Measurements from ENCODE around the gene HSPB6. TPM values are rescaled to one million over a fixed set of nuclear protein-coding genes. Genes with fewer than 3 reads are reported as not detected.

HSPB6 gene
- total and polyA plus RNA-seq, 4 donors: 2.7 to 17.7 (median 5.6) TPM

DNA sequence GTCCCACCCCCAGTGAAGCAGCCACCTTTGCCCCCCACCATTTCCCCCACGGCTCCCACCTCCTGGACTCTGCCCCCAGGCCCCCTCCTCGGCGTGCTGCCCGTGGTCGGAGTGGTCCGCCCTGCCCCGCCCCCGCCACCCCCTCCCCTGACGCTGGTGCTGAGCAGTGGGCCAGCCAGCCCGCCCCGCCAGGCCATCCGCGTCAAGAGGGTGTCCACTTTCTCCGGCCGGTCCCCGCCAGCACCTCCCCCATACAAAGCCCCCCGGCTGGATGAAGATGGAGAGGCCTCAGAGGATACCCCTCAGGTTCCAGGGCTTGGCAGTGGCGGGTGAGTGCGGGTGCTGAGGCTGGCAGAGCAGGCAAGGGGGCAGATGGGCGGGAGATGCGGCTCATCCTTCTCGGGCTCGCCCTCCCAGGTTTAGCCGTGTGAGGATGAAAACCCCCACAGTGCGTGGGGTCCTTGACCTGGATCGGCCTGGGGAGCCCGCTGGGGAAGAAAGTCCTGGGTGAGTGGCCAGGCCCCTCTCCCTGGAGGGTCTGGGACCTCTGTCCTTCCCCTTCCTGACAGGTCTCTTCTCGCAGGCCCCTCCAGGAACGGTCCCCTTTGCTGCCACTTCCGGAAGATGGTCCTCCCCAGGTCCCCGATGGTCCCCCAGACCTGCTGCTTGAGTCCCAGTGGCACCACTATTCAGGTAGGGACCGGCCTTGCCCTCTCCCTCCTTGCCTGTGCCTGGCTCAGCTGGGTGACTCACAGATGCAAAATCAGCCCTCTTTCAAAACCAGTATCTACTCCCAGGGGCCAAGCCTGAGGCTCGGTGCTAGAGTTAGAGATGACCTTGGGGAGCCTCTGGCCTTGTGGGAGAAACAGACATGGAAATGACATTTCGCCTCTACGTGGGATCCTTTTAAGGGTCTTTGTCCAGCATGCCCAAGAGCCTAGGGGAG, 23.4 kb downstream of the HSPB6 start (continued):
- TF ChIP-seq, protein P1, sequence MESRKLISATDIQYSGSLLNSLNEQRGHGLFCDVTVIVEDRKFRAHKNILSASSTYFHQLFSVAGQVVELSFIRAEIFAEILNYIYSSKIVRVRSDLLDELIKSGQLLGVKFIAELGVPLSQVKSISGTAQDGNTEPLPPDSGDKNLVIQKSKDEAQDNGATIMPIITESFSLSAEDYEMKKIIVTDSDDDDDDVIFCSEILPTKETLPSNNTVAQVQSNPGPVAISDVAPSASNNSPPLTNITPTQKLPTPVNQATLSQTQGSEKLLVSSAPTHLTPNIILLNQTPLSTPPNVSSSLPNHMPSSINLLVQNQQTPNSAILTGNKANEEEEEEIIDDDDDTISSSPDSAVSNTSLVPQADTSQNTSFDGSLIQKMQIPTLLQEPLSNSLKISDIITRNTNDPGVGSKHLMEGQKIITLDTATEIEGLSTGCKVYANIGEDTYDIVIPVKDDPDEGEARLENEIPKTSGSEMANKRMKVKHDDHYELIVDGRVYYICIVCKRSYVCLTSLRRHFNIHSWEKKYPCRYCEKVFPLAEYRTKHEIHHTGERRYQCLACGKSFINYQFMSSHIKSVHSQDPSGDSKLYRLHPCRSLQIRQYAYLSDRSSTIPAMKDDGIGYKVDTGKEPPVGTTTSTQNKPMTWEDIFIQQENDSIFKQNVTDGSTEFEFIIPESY (IDR thresholded peaks at IDR 0.05): no peak
- no peak for TF ChIP-seq HNF4G (IDR thresholded peaks at IDR 0.05)
- TF ChIP-seq NR2F2 (IDR thresholded peaks at IDR 0.05): no peak
- TF ChIP-seq FOXA2 (IDR thresholded peaks at IDR 0.05): no peak
- TF ChIP-seq HNF4A (conservative IDR thresholded peaks at IDR 0.05): no peak
- TF ChIP-seq TAF1 (conservative IDR thresholded peaks at IDR 0.05): no peak
- no peak for TF ChIP-seq RXRA (IDR thresholded peaks at IDR 0.05)
- TF ChIP-seq, protein P2, sequence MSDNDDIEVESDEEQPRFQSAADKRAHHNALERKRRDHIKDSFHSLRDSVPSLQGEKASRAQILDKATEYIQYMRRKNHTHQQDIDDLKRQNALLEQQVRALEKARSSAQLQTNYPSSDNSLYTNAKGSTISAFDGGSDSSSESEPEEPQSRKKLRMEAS (IDR thresholded peaks at IDR 0.05): no peak
- TF ChIP-seq JUND (IDR thresholded peaks at IDR 0.05): no peak

GRCh38 chr19:35732540-35733179, 24.2 kb downstream of the HSPB6 start:
- no peak overlapping the region for H3K4me3 ChIP-seq (ENCODE audit: low read depth in 1 of 3, low read length in 3 of 3)
- no peak overlapping the region for H3K27ac ChIP-seq (ENCODE audit: low read depth in 1 of 2, low read length in 2 of 2)
- no peaks in the 10 kb centered on the region for H3K9me3 ChIP-seq (ENCODE audit: control insufficient read depth in 4 of 4, low read length in 3 of 4)
- H3K4me1 ChIP-seq (ENCODE audit: control insufficient read depth in 4 of 4, insufficient read depth in 4 of 4, low read length in 3 of 4): no peaks in the 10 kb centered on the region
- DNase-seq (ENCODE audit: low spot score): no peak
- 95% methylated on average over 25 of the region's 25 CpGs for WGBS
- peaks cover 39 to 91% (median 51%) of the 10 kb centered on the region in 4 donors for H3K36me3 ChIP-seq (ENCODE audit: control insufficient read depth in 4 of 4, insufficient read depth in 3 of 4, low read depth in 1 of 4, low read length in 3 of 4)
- TF ChIP-seq RXRA (IDR thresholded peaks at IDR 0.05) (no peak), CTCF (IDR thresholded peaks at IDR 0.05; ENCODE audit: low read depth, low read length, missing input control) (no peak)
- TF ChIP-seq, protein P3, sequence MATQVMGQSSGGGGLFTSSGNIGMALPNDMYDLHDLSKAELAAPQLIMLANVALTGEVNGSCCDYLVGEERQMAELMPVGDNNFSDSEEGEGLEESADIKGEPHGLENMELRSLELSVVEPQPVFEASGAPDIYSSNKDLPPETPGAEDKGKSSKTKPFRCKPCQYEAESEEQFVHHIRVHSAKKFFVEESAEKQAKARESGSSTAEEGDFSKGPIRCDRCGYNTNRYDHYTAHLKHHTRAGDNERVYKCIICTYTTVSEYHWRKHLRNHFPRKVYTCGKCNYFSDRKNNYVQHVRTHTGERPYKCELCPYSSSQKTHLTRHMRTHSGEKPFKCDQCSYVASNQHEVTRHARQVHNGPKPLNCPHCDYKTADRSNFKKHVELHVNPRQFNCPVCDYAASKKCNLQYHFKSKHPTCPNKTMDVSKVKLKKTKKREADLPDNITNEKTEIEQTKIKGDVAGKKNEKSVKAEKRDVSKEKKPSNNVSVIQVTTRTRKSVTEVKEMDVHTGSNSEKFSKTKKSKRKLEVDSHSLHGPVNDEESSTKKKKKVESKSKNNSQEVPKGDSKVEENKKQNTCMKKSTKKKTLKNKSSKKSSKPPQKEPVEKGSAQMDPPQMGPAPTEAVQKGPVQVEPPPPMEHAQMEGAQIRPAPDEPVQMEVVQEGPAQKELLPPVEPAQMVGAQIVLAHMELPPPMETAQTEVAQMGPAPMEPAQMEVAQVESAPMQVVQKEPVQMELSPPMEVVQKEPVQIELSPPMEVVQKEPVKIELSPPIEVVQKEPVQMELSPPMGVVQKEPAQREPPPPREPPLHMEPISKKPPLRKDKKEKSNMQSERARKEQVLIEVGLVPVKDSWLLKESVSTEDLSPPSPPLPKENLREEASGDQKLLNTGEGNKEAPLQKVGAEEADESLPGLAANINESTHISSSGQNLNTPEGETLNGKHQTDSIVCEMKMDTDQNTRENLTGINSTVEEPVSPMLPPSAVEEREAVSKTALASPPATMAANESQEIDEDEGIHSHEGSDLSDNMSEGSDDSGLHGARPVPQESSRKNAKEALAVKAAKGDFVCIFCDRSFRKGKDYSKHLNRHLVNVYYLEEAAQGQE (IDR thresholded peaks at IDR 0.05): no peak
- no peak overlapping the region for H3K9ac ChIP-seq (ENCODE audit: low read depth in 1 of 2, low read length in 2 of 2)
- H3K27me3 ChIP-seq (ENCODE audit: control insufficient read depth in 4 of 4, insufficient read depth in 4 of 4, low read length in 3 of 4): no peaks in the 10 kb centered on the region
